Calu3 (cell line): ENCODE results near the gene PDZD8. TPM values are rescaled to one million over a fixed set of nuclear protein-coding genes. Genes with fewer than 3 reads are reported as not detected.

Experiments used
- BruUV-seq: library from RNA; stranded (reverse); fragments of 400-500 nt; replicated peaks from 2 replicates; lab custom pipeline; 2021; lab: Mats Ljungman, UMichigan
- CTCF ChIA-PET: fragments of 300-600 bp; sonication (Branson Sonifier 250); formaldehyde crosslinking; loops from one replicate; lab custom pipeline; 2022; ENCODE audit warnings: antibody characterized with exemption; lab: Charles Lee
- DNase-seq: peaks from one replicate; pipeline ENCODE4 v3.0.0; 2022
- H3K27ac Mint-ChIP-seq: one replicate; pipeline ENCODE4 v1.8.0; 2022; ENCODE audit warnings: mixed read lengths; ENCODE audit not compliant: unreplicated experiment
- H3K27me3 Mint-ChIP-seq: one replicate; pipeline ENCODE4 v1.8.0; 2022; ENCODE audit warnings: mixed read lengths; ENCODE audit not compliant: unreplicated experiment
- H3K36me3 Mint-ChIP-seq: one replicate; pipeline ENCODE4 v1.8.0; 2022; ENCODE audit warnings: mild to moderate bottlenecking, moderate library complexity, mixed read lengths; ENCODE audit not compliant: insufficient read depth, unreplicated experiment
- H3K4me1 Mint-ChIP-seq: one replicate; pipeline ENCODE4 v1.8.0; 2022; ENCODE audit warnings: mild to moderate bottlenecking, low read depth, mixed read lengths; ENCODE audit not compliant: unreplicated experiment
- H3K4me3 Mint-ChIP-seq: one replicate; pipeline ENCODE4 v1.8.0; 2022; ENCODE audit warnings: mild to moderate bottlenecking, low read depth, moderate library complexity, mixed read lengths; ENCODE audit not compliant: unreplicated experiment
- H3K9me3 Mint-ChIP-seq: one replicate; pipeline ENCODE4 v1.8.0; 2022; ENCODE audit warnings: low read depth, mixed read lengths; ENCODE audit not compliant: unreplicated experiment
- intact Hi-C: fragments of 100-400 bp; cut with micrococcal nuclease; formaldehyde crosslinking; loops from one replicate; pipeline ENCODE4 v1.10.0; 2022; ENCODE audit not compliant: unreplicated experiment
- total RNA-seq: library from RNA; stranded (reverse); gene quantifications from 2 replicates; pipeline ENCODE4 v1.2.3, GENCODE V29; 2022
- TF ChIP-seq, protein P1 (sequence below): fragments of 200-600 bp; IDR thresholded peaks from one replicate; pipeline ENCODE4 v1.8.0; 2022; ENCODE audit warnings: antibody characterized with exemption; ENCODE audit not compliant: unreplicated experiment

Gene PDZD8
- total RNA-seq, 1 experiment from 2014 or later, result 45.0 TPM

DNA sequence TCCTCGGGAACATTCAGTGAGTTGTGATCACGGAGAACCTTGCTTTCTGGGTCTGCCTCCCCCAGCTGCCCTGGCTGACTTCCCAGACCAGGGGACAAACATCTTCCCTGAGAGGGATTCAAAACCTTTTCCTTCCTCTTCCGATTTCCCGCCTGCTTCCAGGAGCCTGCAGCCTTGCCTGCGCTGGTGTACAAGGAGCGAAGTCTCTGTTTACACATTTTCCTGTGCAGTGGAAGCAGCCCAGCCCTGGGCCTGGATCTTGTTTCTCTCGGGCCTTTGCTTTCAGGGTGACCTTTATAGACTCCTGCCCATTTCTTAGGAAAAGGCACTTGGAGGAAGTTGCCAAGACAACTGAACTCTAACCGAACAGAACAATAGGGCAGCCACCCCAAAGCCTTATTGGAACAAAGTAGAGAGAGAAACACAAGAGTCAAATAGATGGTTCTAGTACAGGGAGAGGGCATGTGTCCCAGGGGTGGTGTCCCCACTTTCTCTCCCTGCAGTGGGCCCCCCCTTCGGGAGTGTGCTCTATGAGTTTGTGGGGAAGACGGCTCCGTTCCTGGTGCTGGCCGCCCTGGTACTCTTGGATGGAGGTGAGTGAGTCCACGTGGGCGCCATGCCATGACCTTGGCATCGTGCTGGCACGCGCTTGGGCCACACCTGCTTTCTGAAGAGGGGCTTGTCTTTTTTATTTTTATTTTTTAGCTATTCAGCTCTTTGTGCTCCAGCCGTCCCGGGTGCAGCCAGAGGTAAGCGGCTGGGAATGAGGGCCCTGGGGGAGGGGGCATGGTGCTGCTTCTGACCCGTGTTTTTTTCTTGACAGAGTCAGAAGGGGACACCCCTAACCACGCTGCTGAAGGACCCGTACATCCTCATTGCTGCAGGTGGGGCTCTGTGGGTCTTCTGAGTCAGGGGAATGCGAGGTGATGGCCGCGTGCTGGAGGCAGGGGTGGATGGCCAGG, 120.2 kb downstream of the PDZD8 start:
- no peaks in the 10 kb centered on the region for H3K4me1 Mint-ChIP-seq
- CTCF ChIA-PET, result no interaction called here
- H3K27me3 Mint-ChIP-seq, result peaks cover 56% of the 10 kb centered on the region
- TF ChIP-seq, protein P1, sequence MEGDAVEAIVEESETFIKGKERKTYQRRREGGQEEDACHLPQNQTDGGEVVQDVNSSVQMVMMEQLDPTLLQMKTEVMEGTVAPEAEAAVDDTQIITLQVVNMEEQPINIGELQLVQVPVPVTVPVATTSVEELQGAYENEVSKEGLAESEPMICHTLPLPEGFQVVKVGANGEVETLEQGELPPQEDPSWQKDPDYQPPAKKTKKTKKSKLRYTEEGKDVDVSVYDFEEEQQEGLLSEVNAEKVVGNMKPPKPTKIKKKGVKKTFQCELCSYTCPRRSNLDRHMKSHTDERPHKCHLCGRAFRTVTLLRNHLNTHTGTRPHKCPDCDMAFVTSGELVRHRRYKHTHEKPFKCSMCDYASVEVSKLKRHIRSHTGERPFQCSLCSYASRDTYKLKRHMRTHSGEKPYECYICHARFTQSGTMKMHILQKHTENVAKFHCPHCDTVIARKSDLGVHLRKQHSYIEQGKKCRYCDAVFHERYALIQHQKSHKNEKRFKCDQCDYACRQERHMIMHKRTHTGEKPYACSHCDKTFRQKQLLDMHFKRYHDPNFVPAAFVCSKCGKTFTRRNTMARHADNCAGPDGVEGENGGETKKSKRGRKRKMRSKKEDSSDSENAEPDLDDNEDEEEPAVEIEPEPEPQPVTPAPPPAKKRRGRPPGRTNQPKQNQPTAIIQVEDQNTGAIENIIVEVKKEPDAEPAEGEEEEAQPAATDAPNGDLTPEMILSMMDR, result no peak
- intact Hi-C loops, result no loop called here
- no peak overlapping the region for H3K27ac Mint-ChIP-seq
- DNase-seq, result no peak
- no peaks in the 10 kb centered on the region for H3K9me3 Mint-ChIP-seq
- no peak overlapping the region for H3K4me3 Mint-ChIP-seq
- no TSS peak for BruUV-seq
- H3K36me3 Mint-ChIP-seq, result no peaks in the 10 kb centered on the region

DNA sequence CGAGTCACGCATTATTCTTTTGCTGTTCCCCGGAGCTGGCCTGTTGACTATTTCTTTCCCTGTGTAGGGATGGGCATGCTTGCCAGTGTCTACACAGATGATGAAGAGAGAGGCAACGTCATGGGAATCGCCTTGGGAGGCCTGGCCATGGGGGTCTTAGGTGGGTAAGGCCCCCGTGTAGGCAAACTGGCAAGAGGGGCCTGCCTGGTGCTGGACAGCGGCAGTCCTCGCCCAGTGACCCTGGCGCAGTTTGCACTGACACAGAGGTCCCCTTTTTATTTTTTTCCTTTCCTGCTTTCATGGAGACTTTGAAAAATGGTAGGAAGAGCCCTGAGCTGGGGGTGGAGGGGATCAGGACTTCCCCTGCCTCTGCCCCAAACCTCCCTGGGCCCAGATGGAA, 120.9 kb downstream of the PDZD8 start:
- Mint-ChIP-seq H3K27ac (no peak overlapping the region), H3K9me3 (no peaks in the 10 kb centered on the region), H3K4me1 (no peaks in the 10 kb centered on the region), H3K4me3 (no peak overlapping the region), H3K27me3 (peaks cover 50% of the 10 kb centered on the region), H3K36me3 (no peaks in the 10 kb centered on the region)
- TF ChIP-seq, protein P1, result no peak
- CTCF ChIA-PET, result no interaction called here
- no TSS peak for BruUV-seq
- DNase-seq, result no peak
- intact Hi-C loops, result no loop called here

DNA sequence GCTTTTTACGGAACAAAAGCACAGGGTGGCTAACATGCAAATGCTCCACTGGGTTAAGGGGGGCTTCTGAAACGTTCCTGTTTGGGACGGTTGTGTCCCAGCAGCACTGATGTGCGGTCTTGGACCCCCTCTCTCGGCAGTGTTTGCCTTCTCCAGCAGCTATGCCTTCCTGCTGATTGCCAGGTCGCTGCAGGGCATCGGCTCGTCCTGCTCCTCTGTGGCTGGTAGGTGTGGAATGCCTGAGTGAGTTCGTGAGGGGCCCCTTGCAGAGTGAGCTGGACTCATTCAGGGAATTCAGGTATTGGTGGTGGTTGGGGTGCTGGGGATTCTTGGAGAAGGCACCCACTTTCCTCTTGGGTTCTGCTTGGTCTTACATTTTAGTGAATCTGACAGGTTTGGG, 121.3 kb downstream of the PDZD8 start:
- CTCF ChIA-PET, result no interaction called here

DNA sequence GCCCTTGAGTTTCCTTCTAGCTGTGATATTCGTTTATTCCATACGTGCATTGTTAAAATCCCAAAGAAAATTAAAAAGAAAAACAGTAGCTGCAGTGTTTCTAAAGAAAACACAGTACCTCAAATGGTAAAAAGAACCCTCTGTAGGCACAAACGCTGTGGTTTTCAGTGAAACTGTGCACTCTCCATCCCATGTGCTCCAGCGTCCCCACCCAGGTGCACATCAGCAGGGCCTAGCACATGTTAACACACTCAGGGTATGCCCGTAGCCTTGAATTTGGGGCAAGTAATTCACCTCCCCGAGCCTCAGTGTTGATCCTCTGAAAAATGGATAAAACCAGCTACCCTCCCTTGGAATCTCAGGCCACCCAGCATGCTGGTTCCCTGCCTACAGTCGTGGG, 124.8 kb downstream of the PDZD8 start:
- intact Hi-C loops, result no loop called here
- H3K36me3 Mint-ChIP-seq, result no peaks in the 10 kb centered on the region
- H3K4me1 Mint-ChIP-seq, result no peaks in the 10 kb centered on the region
- CTCF ChIA-PET, result no interaction called here
- BruUV-seq, result no TSS peak
- TF ChIP-seq, protein P1, result no peak
- no peaks in the 10 kb centered on the region for H3K9me3 Mint-ChIP-seq
- H3K4me3 Mint-ChIP-seq, result no peak overlapping the region
- no peak overlapping the region for H3K27ac Mint-ChIP-seq
- peaks cover 49% of the 10 kb centered on the region for H3K27me3 Mint-ChIP-seq
- DNase-seq, result no peak

More for the DNA sequence above, 121.3 kb downstream of the PDZD8 start:
- no peak overlapping the region for H3K4me3 Mint-ChIP-seq
- H3K4me1 Mint-ChIP-seq, result no peaks in the 10 kb centered on the region
- H3K36me3 Mint-ChIP-seq, result no peaks in the 10 kb centered on the region
- no peaks in the 10 kb centered on the region for H3K9me3 Mint-ChIP-seq
- H3K27me3 Mint-ChIP-seq, result peaks cover 50% of the 10 kb centered on the region
- DNase-seq, result no peak
- intact Hi-C loops, result no loop called here
- BruUV-seq, result no TSS peak
- no peak overlapping the region for H3K27ac Mint-ChIP-seq
- TF ChIP-seq, protein P1, result no peak
